ENCODE measurements around the gene DIAPH1. TPM values are rescaled to one million over a fixed set of nuclear protein-coding genes. Genes with fewer than 3 reads are reported as not detected.

The DIAPH1 gene
- total RNA-seq, 2 donors from 2014 or later = 104 to 106 TPM

GRCh38 chr5:141655020-141655419 lies 36.2 kb upstream of the DIAPH1 start:
- no peaks in the 10 kb centered on the region for H3K9me3 Mint-ChIP-seq
- no peak for DNase-seq
- H3K4me3 Mint-ChIP-seq = no peak overlapping the region
- H3K27ac Mint-ChIP-seq = no peak overlapping the region
- 90 to 93% methylated on average over 3 to 7 of the region's 7 CpGs for WGBS, 2 experiments (ENCODE audit: insufficient coverage in 1 of 2, insufficient read length in 1 of 2)
- no peak overlapping the region for H3K4me3 ChIP-seq (ENCODE audit: low read length)
- TF ChIP-seq, protein P1, sequence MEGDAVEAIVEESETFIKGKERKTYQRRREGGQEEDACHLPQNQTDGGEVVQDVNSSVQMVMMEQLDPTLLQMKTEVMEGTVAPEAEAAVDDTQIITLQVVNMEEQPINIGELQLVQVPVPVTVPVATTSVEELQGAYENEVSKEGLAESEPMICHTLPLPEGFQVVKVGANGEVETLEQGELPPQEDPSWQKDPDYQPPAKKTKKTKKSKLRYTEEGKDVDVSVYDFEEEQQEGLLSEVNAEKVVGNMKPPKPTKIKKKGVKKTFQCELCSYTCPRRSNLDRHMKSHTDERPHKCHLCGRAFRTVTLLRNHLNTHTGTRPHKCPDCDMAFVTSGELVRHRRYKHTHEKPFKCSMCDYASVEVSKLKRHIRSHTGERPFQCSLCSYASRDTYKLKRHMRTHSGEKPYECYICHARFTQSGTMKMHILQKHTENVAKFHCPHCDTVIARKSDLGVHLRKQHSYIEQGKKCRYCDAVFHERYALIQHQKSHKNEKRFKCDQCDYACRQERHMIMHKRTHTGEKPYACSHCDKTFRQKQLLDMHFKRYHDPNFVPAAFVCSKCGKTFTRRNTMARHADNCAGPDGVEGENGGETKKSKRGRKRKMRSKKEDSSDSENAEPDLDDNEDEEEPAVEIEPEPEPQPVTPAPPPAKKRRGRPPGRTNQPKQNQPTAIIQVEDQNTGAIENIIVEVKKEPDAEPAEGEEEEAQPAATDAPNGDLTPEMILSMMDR (conservative IDR thresholded peaks at IDR 0.05) = no peak
- H3K36me3 ChIP-seq (ENCODE audit: control insufficient read depth, insufficient read depth, low read length) = peaks cover 9% of the 10 kb centered on the region
- peaks cover 46% of the 10 kb centered on the region for H3K36me3 Mint-ChIP-seq (ENCODE audit: low read depth)
- H3K9me3 ChIP-seq (ENCODE audit: control insufficient read depth, low read length) = no peaks in the 10 kb centered on the region
- no peaks in the 10 kb centered on the region for H3K27me3 ChIP-seq (ENCODE audit: control insufficient read depth, insufficient read depth, low read length, poor library complexity, severe bottlenecking)
- H3K9ac ChIP-seq (ENCODE audit: extremely low read depth, low read length, poor library complexity, severe bottlenecking) = no peak overlapping the region
- no peaks in the 10 kb centered on the region for H3K4me1 ChIP-seq (ENCODE audit: control insufficient read depth, insufficient read depth, low read length)
- peaks cover 2% of the 10 kb centered on the region for H3K4me1 Mint-ChIP-seq
- H3K27me3 Mint-ChIP-seq (ENCODE audit: insufficient read depth) = peaks cover 4% of the 10 kb centered on the region
- no peak overlapping the region for H3K27ac ChIP-seq (ENCODE audit: low read depth, low read length)

DNA sequence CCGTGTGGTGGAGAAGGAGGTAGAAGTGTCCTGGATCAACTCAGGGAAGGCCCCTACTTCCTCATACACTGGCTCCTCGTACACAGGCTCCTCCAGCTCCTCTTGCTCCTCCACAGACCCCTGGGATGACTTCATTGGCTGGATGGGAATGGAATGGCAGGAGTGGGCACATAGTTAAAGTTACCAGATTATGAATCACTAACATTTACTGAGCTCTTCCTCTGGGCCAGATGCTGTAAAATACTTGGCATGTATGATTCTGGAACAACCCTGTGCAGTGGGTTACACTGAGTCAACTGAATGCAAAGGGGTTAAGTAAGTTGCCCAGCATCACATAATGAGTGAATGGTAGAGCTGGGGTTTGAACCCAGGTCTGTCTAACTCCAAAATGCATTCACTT lies 35.5 kb upstream of the DIAPH1 start:
- Histone ChIP-seq H3K27me3 (ENCODE audit: control insufficient read depth, insufficient read depth, low read length, poor library complexity, severe bottlenecking) (no peaks in the 10 kb centered on the region), H3K9me3 (ENCODE audit: control insufficient read depth, low read length) (no peaks in the 10 kb centered on the region), H3K9ac (ENCODE audit: extremely low read depth, low read length, poor library complexity, severe bottlenecking) (no peak overlapping the region), H3K4me1 (ENCODE audit: control insufficient read depth, insufficient read depth, low read length) (no peaks in the 10 kb centered on the region), H3K27ac (ENCODE audit: low read depth, low read length) (no peak overlapping the region), H3K4me3 (ENCODE audit: low read length) (no peak overlapping the region), H3K36me3 (ENCODE audit: control insufficient read depth, insufficient read depth, low read length) (peaks cover 9% of the 10 kb centered on the region)
- Mint-ChIP-seq H3K36me3 (ENCODE audit: low read depth) (peaks cover 40% of the 10 kb centered on the region), H3K4me3 (no peak overlapping the region), H3K4me1 (peaks cover 2% of the 10 kb centered on the region), H3K27ac (no peak overlapping the region), H3K27me3 (ENCODE audit: insufficient read depth) (peaks cover 4% of the 10 kb centered on the region), H3K9me3 (no peaks in the 10 kb centered on the region)
- TF ChIP-seq, protein P1 (conservative IDR thresholded peaks at IDR 0.05) = no peak
- 94% methylated on average over 2 of the region's 2 CpGs; no CpG with 5 or more reads in 1 of the 2 experiments for WGBS, 2 experiments (ENCODE audit: insufficient coverage in 1 of 2, insufficient read length in 1 of 2)
- no peak for DNase-seq

- TF ChIP-seq, protein P1 (conservative IDR thresholded peaks at IDR 0.05) = no peak
- no peaks in the 10 kb centered on the region for H3K36me3 ChIP-seq (ENCODE audit: control insufficient read depth, insufficient read depth, low read length)
- H3K27me3 ChIP-seq (ENCODE audit: control insufficient read depth, insufficient read depth, low read length, poor library complexity, severe bottlenecking) = no peaks in the 10 kb centered on the region
- H3K4me3 ChIP-seq (ENCODE audit: low read length) = peak overlapping the region; percentile 82
- Mint-ChIP-seq H3K36me3 (ENCODE audit: low read depth) (peaks cover 20% of the 10 kb centered on the region), H3K4me3 (peak overlapping the region; percentile 81), H3K27me3 (ENCODE audit: insufficient read depth) (peaks cover 4% of the 10 kb centered on the region), H3K4me1 (peaks cover 2% of the 10 kb centered on the region), H3K9me3 (no peaks in the 10 kb centered on the region), H3K27ac (no peak overlapping the region)
- 66 to 72% methylated on average over 9 of the region's 9 CpGs for WGBS, 2 experiments (ENCODE audit: insufficient coverage in 1 of 2, insufficient read length in 1 of 2)
- no peak overlapping the region for H3K9ac ChIP-seq (ENCODE audit: extremely low read depth, low read length, poor library complexity, severe bottlenecking)
- H3K27ac ChIP-seq (ENCODE audit: low read depth, low read length) = no peak overlapping the region
- no peaks in the 10 kb centered on the region for H3K4me1 ChIP-seq (ENCODE audit: control insufficient read depth, insufficient read depth, low read length)
- no peak for DNase-seq
- no peaks in the 10 kb centered on the region for H3K9me3 ChIP-seq (ENCODE audit: control insufficient read depth, low read length)
These were observed 32.9 kb upstream of the DIAPH1 start for GRCh38 chr5:141651728-141652105.
